DND-41 (cell line): Measurements from ENCODE around the gene FHIT.

Source experiments
- ATAC-seq: fragments of 200-7000 bp; cut with Tn5 transposase; 3 replicates; pipeline ENCODE4 v1.9.1; 2021; ENCODE audit warnings: low read depth; ENCODE audit not compliant: insufficient read depth
- DNase-seq: peaks from one replicate; pipeline ENCODE4 v3.0.0-alpha.2; 2020
- H2AFZ ChIP-seq: 2 replicates; pipeline ENCODE4 v1.6.0; 2012; ENCODE audit warnings: low read depth, low read length
- H3K27ac ChIP-seq: 2 replicates; pipeline ENCODE4 v1.5.1; 2012; ENCODE audit warnings: low read length, inconsistent platforms
- H3K27me3 ChIP-seq: fragments of 200-600 bp; sonication (generic); 2 replicates; pipeline ENCODE4 v1.6.0; 2012; ENCODE audit warnings: low read length, mild to moderate bottlenecking, inconsistent platforms; ENCODE audit not compliant: insufficient read depth, poor library complexity
- H3K36me3 ChIP-seq: 2 replicates; pipeline ENCODE4 v1.5.1; 2012; ENCODE audit warnings: low read length, inconsistent platforms; ENCODE audit not compliant: insufficient read depth
- H3K4me1 ChIP-seq: 2 replicates; pipeline ENCODE4 v1.5.1; 2012; ENCODE audit warnings: mild to moderate bottlenecking, low read length; ENCODE audit not compliant: insufficient read depth
- H3K4me2 ChIP-seq: 2 replicates; pipeline ENCODE4 v1.6.0; 2012; ENCODE audit warnings: mild to moderate bottlenecking, moderate library complexity, low read length, inconsistent platforms; ENCODE audit not compliant: insufficient read depth
- H3K4me3 ChIP-seq, 2 experiments: fragments of 200-600 bp in 1 of 2; shearing (Covaris generic) in 1 of 2; 2 replicates each; pipeline ENCODE4 v1.5.1; 2012 to 2016; ENCODE audit warnings: inconsistent platforms in 2 of 2, low read length in 2 of 2, mild to moderate bottlenecking in 2 of 2, low read depth in 1 of 2, moderate library complexity in 1 of 2
- H3K79me2 ChIP-seq: 2 replicates; pipeline ENCODE4 v1.6.0; 2012; ENCODE audit warnings: low read length, inconsistent platforms; ENCODE audit not compliant: insufficient read depth
- H3K9ac ChIP-seq: 2 replicates; pipeline ENCODE4 v1.6.0; 2012; ENCODE audit warnings: low read depth, mild to moderate bottlenecking, inconsistent platforms, low read length, moderate library complexity
- H3K9me3 ChIP-seq: 2 replicates; pipeline ENCODE4 v1.5.1; 2012; ENCODE audit warnings: low read length, moderate library complexity, mild to moderate bottlenecking, inconsistent platforms; ENCODE audit not compliant: insufficient read depth, severe bottlenecking
- H4K20me1 ChIP-seq: 2 replicates; pipeline ENCODE4 v1.6.0; 2012; ENCODE audit warnings: low read length; ENCODE audit not compliant: insufficient read depth
- CTCF ChIP-seq: IDR thresholded peaks from 2 replicates; pipeline ENCODE4 v1.5.1; 2012; ENCODE audit warnings: borderline replicate concordance, low read length, moderate library complexity, mild to moderate bottlenecking; ENCODE audit not compliant: poor library complexity, severe bottlenecking; ENCODE audit errors: extremely low read depth
- EZH2 ChIP-seq: IDR thresholded peaks from 3 replicates; pipeline ENCODE4 v1.6.1; 2012; ENCODE audit warnings: borderline replicate concordance, low read depth, mild to moderate bottlenecking, moderate library complexity, low read length, inconsistent platforms; ENCODE audit not compliant: severe bottlenecking

The FHIT gene

GRCh38 chr3:60024400-60024799 lies 1226.9 kb downstream of the FHIT start:
- Histone ChIP-seq H3K4me1 (peaks cover 74% of the 10 kb centered on the region), H3K27me3 (no peaks in the 10 kb centered on the region), H3K9ac (no peak overlapping the region), H3K9me3 (no peaks in the 10 kb centered on the region), H4K20me1 (no peaks in the 10 kb centered on the region), H3K27ac (peak overlapping the region; percentile 66), H3K4me2 (no peak overlapping the region), H3K36me3 (no peaks in the 10 kb centered on the region), H2AFZ (no peak overlapping the region), H3K79me2 (peaks cover 98% of the 10 kb centered on the region), H3K4me3 (no peak overlapping the region)
- DNase-seq, result no peak
- no peak for ATAC-seq
- TF ChIP-seq EZH2, result no peak
- no peak for TF ChIP-seq CTCF

DNA sequence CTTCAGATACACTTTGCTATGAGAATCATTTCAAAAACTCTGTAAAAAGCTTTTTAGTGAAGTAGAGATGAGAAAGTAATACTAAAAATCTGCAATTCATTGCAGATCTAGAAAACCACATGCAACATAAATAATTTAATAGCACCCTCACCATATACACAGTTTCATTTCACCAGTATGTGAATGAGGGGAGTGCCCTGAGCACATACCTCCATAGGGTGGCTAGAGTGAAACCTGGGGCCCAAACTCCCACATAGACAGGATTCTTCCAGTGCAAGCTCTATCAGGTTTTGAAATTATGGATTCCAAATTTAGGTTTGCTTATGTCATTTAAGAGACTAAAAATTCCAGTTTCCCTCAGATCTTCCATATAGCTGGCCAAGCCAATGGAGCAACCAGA lies 1228.1 kb downstream of the FHIT start:
- Histone ChIP-seq H3K9me3 (no peaks in the 10 kb centered on the region), H3K79me2 (peaks cover 92% of the 10 kb centered on the region), H3K27me3 (no peaks in the 10 kb centered on the region), H4K20me1 (no peaks in the 10 kb centered on the region), H3K9ac (no peak overlapping the region), H3K36me3 (no peaks in the 10 kb centered on the region; the same call in 1 of the 2 replicates), H3K4me2 (no peak overlapping the region), H3K4me1 (peaks cover 80% of the 10 kb centered on the region), H3K27ac (peak overlapping the region; percentile 30; the same call in 1 of the 2 replicates), H3K4me3 (no peak overlapping the region), H2AFZ (no peak overlapping the region)
- TF ChIP-seq EZH2 (no peak), CTCF (no peak)
- ATAC-seq (no peak), DNase-seq (no peak)

- Histone ChIP-seq H3K36me3 (peaks cover 18% of the 10 kb centered on the region), H3K79me2 (peaks cover 82% of the 10 kb centered on the region), H3K4me1 (peaks cover 77% of the 10 kb centered on the region), H3K9me3 (no peaks in the 10 kb centered on the region), H4K20me1 (no peaks in the 10 kb centered on the region), H3K4me3 (peak overlapping the region in 1 of 2 experiments; percentile 43; a peak in 2 of 4 replicates), H3K4me2 (peak overlapping the region; percentile 54), H3K9ac (peak overlapping the region; percentile 51), H3K27me3 (no peaks in the 10 kb centered on the region), H3K27ac (peak overlapping the region; percentile 95), H2AFZ (peak overlapping the region; percentile 46; the same call in 1 of the 2 replicates)
- TF ChIP-seq EZH2 (no peak), CTCF (no peak)
- ATAC-seq, result peak; percentile 93
- DNase-seq, result peak; percentile 82
Measured at GRCh38 chr3:60017631-60018030, 1233.6 kb downstream of the FHIT start.
